ENCODE measurements around the gene C19orf47.

The C19orf47 gene

GRCh38 chr19:40281381-40282208 lies 66.6 kb downstream of the C19orf47 start:
- DNase-seq (ENCODE audit: low spot score): no peak

- no peak for DNase-seq (ENCODE audit: low spot score)
Observed at GRCh38 chr19:40280608-40281221, 67.5 kb downstream of the C19orf47 start.

- no peak for DNase-seq (ENCODE audit: low spot score)
Observed at GRCh38 chr19:40279761-40280607, 68.2 kb downstream of the C19orf47 start.

- DNase-seq (ENCODE audit: low spot score): no peak
Observed at GRCh38 chr19:40279120-40279551, 69.1 kb downstream of the C19orf47 start.

- no peak for DNase-seq (ENCODE audit: low spot score)
Observed at GRCh38 chr19:40278361-40279035, 69.7 kb downstream of the C19orf47 start.

- DNase-seq (ENCODE audit: low spot score): no peak
Observed at GRCh38 chr19:40277356-40278059, 70.7 kb downstream of the C19orf47 start.

- DNase-seq (ENCODE audit: low spot score): no peak
Observed at GRCh38 chr19:40274585-40275544, 73.3 kb downstream of the C19orf47 start.

- no peak for DNase-seq (ENCODE audit: low spot score)
Observed at GRCh38 chr19:40273469-40274360, 74.5 kb downstream of the C19orf47 start.

GRCh38 chr19:40272261-40272660 lies 75.9 kb downstream of the C19orf47 start:
- DNase-seq (ENCODE audit: low spot score): no peak

- no peak for DNase-seq (ENCODE audit: low spot score)
Observed at GRCh38 chr19:40271706-40272105, 76.5 kb downstream of the C19orf47 start.

GRCh38 chr19:40270362-40271089 lies 77.7 kb downstream of the C19orf47 start:
- DNase-seq (ENCODE audit: low spot score): no peak

All from LoVo (cell line).